GM19372 (cell line): Measurements from ENCODE around the gene YKT6.
"Not testable (repeated sequence)": the region's sequence is repeated elsewhere in the genome, so short reads cannot be mapped to it uniquely, and the experiment has no call there.

Experiments
- ATAC-seq: cut with Tn5 transposase; IDR thresholded peaks from one replicate; pipeline ENCODE4 v1.9.1; 2021; ENCODE audit warnings: mild to moderate bottlenecking, low read depth, moderate library complexity; ENCODE audit not compliant: unreplicated experiment

Gene YKT6

GRCh38 chr7:44189993-44190872 lies 10.5 kb upstream of the YKT6 start:
- ATAC-seq, result no peak

GRCh38 chr7:44191171-44191570 lies 9.6 kb upstream of the YKT6 start:
- no peak for ATAC-seq

GRCh38 chr7:44193011-44193802 lies 7.6 kb upstream of the YKT6 start:
- no peak for ATAC-seq

- no peak for ATAC-seq
Measured at GRCh38 chr7:44194069-44194468, 6.7 kb upstream of the YKT6 start.

GRCh38 chr7:44194562-44195145 lies 6.1 kb upstream of the YKT6 start:
- ATAC-seq, result no peak

- ATAC-seq, result no peak
Measured at GRCh38 chr7:44195889-44196288, 4.9 kb upstream of the YKT6 start.

- no peak for ATAC-seq
Measured at GRCh38 chr7:44196450-44196872, 4.3 kb upstream of the YKT6 start.

- ATAC-seq, result no peak
Measured at GRCh38 chr7:44197474-44197873, 3.3 kb upstream of the YKT6 start.

- not testable (repeated sequence) for ATAC-seq
Measured at GRCh38 chr7:44200163-44200562, 615 bp upstream of the YKT6 start.

GRCh38 chr7:44201813-44202212 lies 1.0 kb downstream of the YKT6 start:
- no peak for ATAC-seq

- no peak for ATAC-seq
Measured at GRCh38 chr7:44206008-44206407, 5.2 kb downstream of the YKT6 start.

- no peak for ATAC-seq
Measured at GRCh38 chr7:44208085-44208484, 7.3 kb downstream of the YKT6 start.

- no peak for ATAC-seq
Measured at GRCh38 chr7:44210107-44210506, 9.3 kb downstream of the YKT6 start.

GRCh38 chr7:44211126-44211675 lies 10.4 kb downstream of the YKT6 start:
- no peak for ATAC-seq

- ATAC-seq, result no peak
Measured at GRCh38 chr7:44212018-44212417, 11.2 kb downstream of the YKT6 start.

GRCh38 chr7:44212581-44213184 lies 11.9 kb downstream of the YKT6 start:
- no peak for ATAC-seq

GRCh38 chr7:44213206-44213876 lies 12.6 kb downstream of the YKT6 start:
- no peak for ATAC-seq

- ATAC-seq, result no peak
Measured at GRCh38 chr7:44213877-44214388, 13.2 kb downstream of the YKT6 start.

- ATAC-seq, result no peak
Measured at GRCh38 chr7:44215531-44215930, 14.8 kb downstream of the YKT6 start.

- ATAC-seq, result no peak
Measured at GRCh38 chr7:44216019-44216418, 15.2 kb downstream of the YKT6 start.
